ENCODE data around the gene OXTR.

GRCh38 chr3:8732413-8732812 lies 37.0 kb downstream of the OXTR start:
- TF ChIP-seq EZH2phosphoT487 (IDR thresholded peaks at IDR 0.05; ENCODE audit: insufficient read depth, low read depth): no peak
- TF ChIP-seq EZH2 (IDR thresholded peaks at IDR 0.05; ENCODE audit: insufficient read depth, poor library complexity, severe bottlenecking): no peak
